Esophagus muscularis mucosa (tissue), 4 donors: ENCODE results near the gene LOXL1. TPM values are rescaled to one million over a fixed set of nuclear protein-coding genes. Genes with fewer than 3 reads are reported as not detected.

Experiments used
- DNase-seq: peaks from one replicate; pipeline ENCODE4 v3.0.0-alpha.2; 2017; ENCODE audit errors: extremely low spot score
- H3K27ac ChIP-seq, 4 donors: fragments of 200-600 bp; sonication (generic); replicated peaks in 1 of 4; 1 replicate in 3 of 4; 2 replicates in 1 of 4; pipeline ENCODE4 v1.5.1; 2016 to 2019; ENCODE audit warnings: mild to moderate bottlenecking in 1 of 4
- H3K27me3 ChIP-seq, 4 donors: fragments of 200-600 bp; sonication (generic); one replicate each; pipeline versions ENCODE4 v1.5.1 to v1.6.0; 2016 to 2019
- H3K36me3 ChIP-seq, 4 donors: fragments of 200-600 bp; sonication (generic); one replicate each; pipeline ENCODE4 v1.5.1; 2016 to 2019
- H3K4me1 ChIP-seq, 4 donors: fragments of 200-600 bp; sonication (generic); one replicate each; pipeline ENCODE4 v1.5.1; 2016 to 2019
- H3K4me3 ChIP-seq, 4 donors: fragments of 200-600 bp; sonication (generic); 1 replicate in 2 of 4; 2 replicates in 2 of 4; pipeline ENCODE4 v1.5.1; 2016 to 2019; ENCODE audit warnings: mild to moderate bottlenecking in 4 of 4, moderate library complexity in 1 of 4
- H3K9me3 ChIP-seq, 4 donors: fragments of 200-600 bp; sonication (generic); 1 replicate in 3 of 4; 2 replicates in 1 of 4; pipeline ENCODE4 v1.5.1; 2016 to 2019
- CTCF ChIP-seq, 3 experiments: fragments of 200-600 bp in 2 of 3; fragments of 450-650 bp in 1 of 3; sonication (generic) in 2 of 3; IDR thresholded peaks; one replicate each; pipeline ENCODE4 v1.5.1; 2017 to 2019; ENCODE audit warnings: antibody characterized with exemption in 3 of 3, mild to moderate bottlenecking in 2 of 3, moderate library complexity in 1 of 3
- EP300 ChIP-seq: sonication (generic); formaldehyde crosslinking; IDR thresholded peaks from one replicate; pipeline ENCODE4 v1.6.1; 2017; ENCODE audit warnings: antibody characterized with exemption
- POLR2A ChIP-seq: fragments of 450-650 bp; IDR thresholded peaks from one replicate; pipeline ENCODE4 v1.6.1; 2017; ENCODE audit warnings: antibody characterized with exemption, moderate library complexity, mild to moderate bottlenecking, low read depth
- POLR2AphosphoS5 ChIP-seq, 2 donors: sonication (generic); formaldehyde crosslinking; IDR thresholded peaks; one replicate each; pipeline ENCODE4 v1.6.1; 2017; ENCODE audit warnings: antibody characterized with exemption in 2 of 2
- WGBS: methylation state at CpG from one replicate; pipeline ENCODE4 v1.1.5; 2018; 5-methylcytosine and 5-hydroxymethylcytosine counted together
- intact Hi-C: fragments of 100-400 bp; cut with DNase I; formaldehyde crosslinking; loops from one replicate; pipeline ENCODE4 v1.15.1; 2023
- total RNA-seq, 4 donors: library from RNA; depleted of rRNA; stranded (reverse); fragments of >200 nt; gene quantifications; one replicate each; pipeline versions ENCODE4 v1.1.0 to v1.2.1, GENCODE V29; 2016

LOXL1 gene
- total RNA-seq, 4 donors from 2014 or later, result 19.7 to 84.3 (median 39.1) TPM

GRCh38 chr15:73905225-73905827 is 20.9 kb upstream of the LOXL1 start:
- 89% methylated on average over 3 of the region's 3 CpGs for WGBS
- Histone ChIP-seq H3K36me3 (no peaks in the 10 kb centered on the region), H3K4me1 (peaks cover 0 to 8% (median 4%) of the 10 kb centered on the region in 4 donors), H3K4me3 (no peak overlapping the region), H3K27ac (no peak overlapping the region), H3K27me3 (no peaks in the 10 kb centered on the region), H3K9me3 (no peaks in the 10 kb centered on the region)
- no peak for TF ChIP-seq EP300
- no peak for TF ChIP-seq CTCF (IDR thresholded peaks at IDR 0.05)
- no peak for TF ChIP-seq POLR2A
- no peak for TF ChIP-seq POLR2AphosphoS5 (IDR thresholded peaks at IDR 0.05)
- DNase-seq, result no peak
- intact Hi-C loops, result loop anchor here (10.0 kb wide), 1 partner anchor 151 kb away; the partner anchor contains the start of gene INSYN1

GRCh38 chr15:73906346-73907034 is 19.8 kb upstream of the LOXL1 start:
- DNase-seq, result no peak
- TF ChIP-seq CTCF (IDR thresholded peaks at IDR 0.05) (no peak), EP300 (no peak), POLR2A (no peak), POLR2AphosphoS5 (IDR thresholded peaks at IDR 0.05) (no peak)
- H3K4me1 ChIP-seq, result peaks cover 0 to 8% (median 4%) of the 10 kb centered on the region in 4 donors
- WGBS, result 83% methylated on average over 4 of the region's 4 CpGs
- H3K4me3 ChIP-seq, result no peak overlapping the region
- intact Hi-C loops, result loop anchor here (10.0 kb wide), 1 partner anchor 152 kb away; the partner anchor contains the start of gene INSYN1
- H3K9me3 ChIP-seq, result no peaks in the 10 kb centered on the region
- no peak overlapping the region for H3K27ac ChIP-seq
- H3K27me3 ChIP-seq, result no peaks in the 10 kb centered on the region
- no peaks in the 10 kb centered on the region for H3K36me3 ChIP-seq

GRCh38 chr15:73907035-73907408 is 19.2 kb upstream of the LOXL1 start:
- Histone ChIP-seq H3K27me3 (no peaks in the 10 kb centered on the region), H3K4me1 (peaks cover 0 to 8% (median 4%) of the 10 kb centered on the region in 4 donors), H3K4me3 (no peak overlapping the region), H3K36me3 (no peaks in the 10 kb centered on the region), H3K9me3 (no peaks in the 10 kb centered on the region), H3K27ac (no peak overlapping the region)
- intact Hi-C loops, result loop anchor here (10.0 kb wide), 1 partner anchor 152 kb away; the partner anchor contains the start of gene INSYN1
- 65% methylated on average over 2 of the region's 2 CpGs for WGBS
- no peak for DNase-seq
- TF ChIP-seq POLR2A, result no peak
- TF ChIP-seq CTCF (IDR thresholded peaks at IDR 0.05), result no peak
- TF ChIP-seq POLR2AphosphoS5 (IDR thresholded peaks at IDR 0.05), result no peak
- TF ChIP-seq EP300, result no peak

GRCh38 chr15:73908030-73908821 is 18.0 kb upstream of the LOXL1 start:
- intact Hi-C loops, result loop anchor here (2.0 to 10.0 kb wide), 2 partner anchors 33 to 153 kb away; partner anchors contain the start of gene INSYN1
- no peaks in the 10 kb centered on the region for H3K9me3 ChIP-seq
- TF ChIP-seq CTCF (IDR thresholded peaks at IDR 0.05) (peak in 2 of 3 experiments; percentile 87 to 91), POLR2AphosphoS5 (IDR thresholded peaks at IDR 0.05) (peak in 1 of 2 donors; percentile 11), EP300 (no peak)
- DNase-seq, result peak; percentile 95
- WGBS, result 5% methylated on average over 7 of the region's 7 CpGs
- H3K4me3 ChIP-seq, result no peak overlapping the region
- H3K36me3 ChIP-seq, result no peaks in the 10 kb centered on the region
- no peak overlapping the region for H3K27ac ChIP-seq
- peaks cover 0 to 8% (median 4%) of the 10 kb centered on the region in 4 donors for H3K4me1 ChIP-seq
- H3K27me3 ChIP-seq, result no peaks in the 10 kb centered on the region
